ENCODE measurements around the gene WDPCP. TPM values are rescaled to one million over a fixed set of nuclear protein-coding genes. Genes with fewer than 3 reads are reported as not detected.
"Not testable (repeated sequence)": the region's sequence is repeated elsewhere in the genome, so short reads cannot be mapped to it uniquely, and the experiment has no call there.

Gene WDPCP
- total and polyA plus RNA-seq, 5 donors, result 3.8 to 17.3 (median 14.0) TPM

DNA sequence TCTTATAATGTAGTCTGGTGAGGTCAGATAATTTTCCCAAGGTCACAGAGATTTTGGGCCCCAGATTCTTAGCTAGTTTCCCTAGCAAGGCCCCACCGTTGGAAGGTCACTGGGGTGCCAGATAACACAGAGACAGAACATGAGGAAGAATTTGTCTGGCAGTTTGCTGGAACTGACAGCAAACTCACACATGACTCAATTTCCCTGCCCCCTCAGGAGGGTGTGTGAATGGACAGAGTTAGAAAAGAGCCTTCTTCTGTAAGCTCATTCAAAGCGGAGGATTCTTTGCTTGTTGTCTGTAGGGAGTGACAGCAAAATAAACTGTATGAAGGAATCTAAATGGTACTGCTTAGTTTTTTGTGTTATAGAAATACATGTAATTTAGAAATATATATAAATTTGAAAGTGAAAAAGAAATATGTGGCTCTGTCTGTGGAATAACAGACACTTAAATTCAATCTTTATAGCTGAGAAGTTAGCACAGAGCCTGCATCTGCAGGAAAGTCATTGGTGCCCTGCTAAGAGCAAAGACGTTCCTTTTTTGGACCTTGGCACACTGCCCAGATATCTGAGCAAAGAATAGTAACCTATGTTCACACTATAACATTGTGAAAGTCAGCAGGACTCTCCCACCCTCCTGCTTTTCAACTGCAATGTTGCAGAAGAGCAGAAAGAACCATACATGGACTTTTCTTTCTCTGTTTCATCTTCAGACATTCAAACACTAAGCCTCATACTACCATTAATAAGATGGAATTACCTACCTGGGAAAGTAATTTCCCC lies 2.5 kb upstream of the WDPCP start:
- DNase-seq (no peak), ATAC-seq (peak in 1 of 2 donors; percentile 28)
- 32% methylated on average over 3 of the region's 3 CpGs for WGBS
- Histone ChIP-seq H3K9me3 (ENCODE audit: control insufficient read depth, low read length) (no peaks in the 10 kb centered on the region), H3K27ac (ENCODE audit: low read length) (peak overlapping the region; percentile 89), H3K4me1 (ENCODE audit: control insufficient read depth, insufficient read depth, low read length) (peaks cover 2% of the 10 kb centered on the region), H3K4me3 (ENCODE audit: low read length) (peak overlapping the region; percentile 98), H3K27me3 (ENCODE audit: control insufficient read depth, insufficient read depth) (no peaks in the 10 kb centered on the region)
- intact Hi-C loops (cut with DNase I), result no loop called here

DNA sequence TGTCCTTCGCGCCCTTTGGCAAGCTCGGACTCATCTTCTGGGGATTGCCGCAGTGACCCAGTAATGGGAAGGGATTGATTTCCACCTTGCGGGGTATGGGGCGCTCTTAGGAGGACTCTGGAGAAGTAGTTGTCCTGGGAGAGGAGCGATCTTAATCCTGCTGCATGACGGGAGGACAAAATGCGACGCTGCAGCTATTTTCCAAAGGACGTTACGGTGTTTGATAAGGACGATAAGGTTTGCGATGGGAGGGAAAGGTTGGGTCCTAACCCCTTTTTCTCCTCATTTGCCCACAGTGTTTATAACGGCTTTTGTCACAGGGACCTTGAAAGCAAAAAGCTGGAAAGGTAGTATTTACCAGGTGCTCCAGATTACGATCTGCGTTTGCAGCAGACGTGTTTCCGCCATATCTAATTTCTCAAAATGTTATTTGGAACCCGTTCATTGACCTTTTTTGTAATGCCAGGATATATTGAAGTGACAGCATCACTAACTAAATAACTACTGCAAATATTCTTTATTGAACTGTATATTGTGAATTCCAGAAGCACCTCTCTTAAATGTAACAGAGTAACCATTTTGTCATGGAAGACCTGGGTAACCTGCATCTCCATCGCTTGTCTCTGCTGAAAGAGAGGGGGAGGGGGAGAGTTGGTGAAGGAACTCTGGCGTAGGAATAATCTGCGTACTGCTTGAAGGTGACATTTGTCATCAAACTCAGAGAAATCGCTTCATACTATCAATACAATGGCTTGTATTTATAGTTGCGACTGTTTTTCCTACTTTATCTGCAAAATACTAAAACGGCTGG lies 1.1 kb upstream of the WDPCP start:
- ATAC-seq (peak; percentile 18 to 21), DNase-seq (no peak)
- Histone ChIP-seq H3K4me1 (ENCODE audit: control insufficient read depth, insufficient read depth, low read length) (peaks cover 2% of the 10 kb centered on the region), H3K27ac (ENCODE audit: low read length) (peak overlapping the region; percentile 96), H3K27me3 (ENCODE audit: control insufficient read depth, insufficient read depth) (no peaks in the 10 kb centered on the region), H3K9me3 (ENCODE audit: control insufficient read depth, low read length) (no peaks in the 10 kb centered on the region), H3K4me3 (ENCODE audit: low read length) (peak overlapping the region; percentile 98)
- WGBS, result 4% methylated on average over 26 of the region's 26 CpGs
- intact Hi-C loops (cut with DNase I), result no loop called here

DNA sequence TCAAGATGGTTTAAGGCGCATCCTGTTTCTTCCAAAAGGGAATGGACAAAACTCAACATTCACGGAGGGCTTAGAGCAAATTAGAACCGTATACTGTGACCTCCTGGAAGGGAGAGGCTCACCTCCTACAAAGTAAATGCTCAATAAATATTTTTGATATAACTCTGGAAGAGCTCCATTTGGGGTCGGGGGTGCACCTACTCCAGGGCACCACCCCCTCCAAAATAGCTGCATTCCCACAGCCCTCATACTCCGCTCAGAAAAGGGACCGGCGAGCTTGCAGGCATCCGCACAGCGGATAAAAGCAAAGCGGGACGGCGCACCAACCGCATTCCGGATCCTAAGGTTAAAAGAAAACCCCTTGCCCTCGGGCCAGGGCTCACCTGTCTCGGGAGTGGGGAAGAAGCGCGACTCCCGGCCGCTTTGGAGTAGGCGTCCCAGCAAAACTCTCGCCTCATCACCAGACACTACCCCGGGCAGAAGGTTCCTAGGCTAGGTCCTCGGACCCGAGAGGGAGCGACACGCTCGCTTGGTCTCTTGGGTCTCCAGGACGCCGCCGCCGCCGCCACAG lies 378 bp downstream of the WDPCP start:
- peaks cover 2% of the 10 kb centered on the region for H3K4me1 ChIP-seq (ENCODE audit: control insufficient read depth, insufficient read depth, low read length)
- under 1% methylated on average over 33 of the region's 33 CpGs for WGBS
- H3K27ac ChIP-seq (ENCODE audit: low read length), result peak overlapping the region; percentile 78
- peak overlapping the region; percentile 98 for H3K4me3 ChIP-seq (ENCODE audit: low read length)
- intact Hi-C loops (cut with DNase I), result no loop called here
- ATAC-seq (no peak), DNase-seq (no peak)
- no peaks in the 10 kb centered on the region for H3K27me3 ChIP-seq (ENCODE audit: control insufficient read depth, insufficient read depth)
- no peaks in the 10 kb centered on the region for H3K9me3 ChIP-seq (ENCODE audit: control insufficient read depth, low read length)

DNA sequence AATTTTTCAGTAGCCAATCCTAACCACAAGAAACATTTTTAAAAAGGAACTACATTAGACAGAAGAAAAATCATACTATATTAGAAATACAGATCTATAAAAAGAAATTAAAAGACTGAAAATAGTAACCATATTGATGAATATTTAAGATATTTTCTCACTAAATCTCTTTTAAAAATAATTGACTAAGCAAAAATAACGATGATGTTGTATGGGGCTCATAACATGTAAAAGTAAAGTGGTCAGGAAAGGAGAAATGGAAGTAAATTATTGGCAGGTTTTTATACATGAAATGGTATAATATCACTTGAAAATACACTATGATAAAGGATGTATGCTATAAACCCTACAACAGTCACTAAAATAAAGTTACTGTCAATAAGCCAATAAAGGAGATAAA lies 5.4 kb downstream of the WDPCP start:
- no peaks in the 10 kb centered on the region for H3K27me3 ChIP-seq (ENCODE audit: control insufficient read depth, insufficient read depth)
- ATAC-seq, result no peak
- H3K27ac ChIP-seq (ENCODE audit: low read length), result no peak overlapping the region
- no peak overlapping the region for H3K4me3 ChIP-seq (ENCODE audit: low read length)
- H3K4me1 ChIP-seq (ENCODE audit: control insufficient read depth, insufficient read depth, low read length), result no peaks in the 10 kb centered on the region
- H3K9me3 ChIP-seq (ENCODE audit: control insufficient read depth, low read length), result no peaks in the 10 kb centered on the region
- intact Hi-C loops (cut with DNase I), result no loop called here
- WGBS, result 92% methylated on average over 1 of the region's 1 CpG
- no peak for DNase-seq

DNA sequence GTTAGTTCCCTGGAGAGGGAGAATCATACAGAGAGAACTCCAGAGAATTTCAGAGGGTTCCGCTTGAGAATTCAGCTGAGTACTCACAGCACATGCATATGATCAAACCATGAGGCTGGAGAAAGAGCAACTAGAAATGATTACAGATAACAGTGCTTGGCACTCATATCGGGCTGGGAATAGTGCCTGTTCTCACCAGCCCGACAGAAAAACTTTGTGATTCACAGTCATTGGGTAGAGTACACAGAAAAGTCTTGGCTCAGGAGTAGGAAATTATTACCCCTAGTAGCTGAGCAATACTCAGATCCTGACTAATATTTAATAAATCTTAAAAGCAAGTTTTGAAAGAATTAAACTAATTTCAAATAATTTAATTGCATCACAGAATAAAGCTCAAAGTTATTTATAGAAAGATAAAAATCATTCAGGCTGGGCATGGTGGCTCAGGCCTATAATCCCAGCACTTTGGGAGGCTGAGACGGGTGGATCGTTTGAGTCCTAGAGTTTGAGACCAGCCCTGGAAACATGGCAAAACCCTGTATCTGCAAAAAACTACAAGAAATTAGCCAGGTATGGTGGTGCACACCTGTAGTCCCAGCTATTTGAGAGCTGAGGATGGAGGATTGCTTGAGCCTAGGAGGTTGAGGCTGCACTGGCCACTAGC lies 6.8 kb downstream of the WDPCP start:
- intact Hi-C loops (cut with DNase I), result no loop called here
- H3K27me3 ChIP-seq (ENCODE audit: control insufficient read depth, insufficient read depth), result no peaks in the 10 kb centered on the region
- WGBS, result 52% methylated on average over 5 of the region's 5 CpGs
- peak; percentile 92 to 94 for ATAC-seq
- peaks cover 1% of the 10 kb centered on the region for H3K4me1 ChIP-seq (ENCODE audit: control insufficient read depth, insufficient read depth, low read length)
- H3K27ac ChIP-seq (ENCODE audit: low read length), result peak overlapping the region; percentile 91
- no peak overlapping the region for H3K4me3 ChIP-seq (ENCODE audit: low read length)
- H3K9me3 ChIP-seq (ENCODE audit: control insufficient read depth, low read length), result no peaks in the 10 kb centered on the region
- peak; percentile 38 to 69 (median 54) for DNase-seq

DNA sequence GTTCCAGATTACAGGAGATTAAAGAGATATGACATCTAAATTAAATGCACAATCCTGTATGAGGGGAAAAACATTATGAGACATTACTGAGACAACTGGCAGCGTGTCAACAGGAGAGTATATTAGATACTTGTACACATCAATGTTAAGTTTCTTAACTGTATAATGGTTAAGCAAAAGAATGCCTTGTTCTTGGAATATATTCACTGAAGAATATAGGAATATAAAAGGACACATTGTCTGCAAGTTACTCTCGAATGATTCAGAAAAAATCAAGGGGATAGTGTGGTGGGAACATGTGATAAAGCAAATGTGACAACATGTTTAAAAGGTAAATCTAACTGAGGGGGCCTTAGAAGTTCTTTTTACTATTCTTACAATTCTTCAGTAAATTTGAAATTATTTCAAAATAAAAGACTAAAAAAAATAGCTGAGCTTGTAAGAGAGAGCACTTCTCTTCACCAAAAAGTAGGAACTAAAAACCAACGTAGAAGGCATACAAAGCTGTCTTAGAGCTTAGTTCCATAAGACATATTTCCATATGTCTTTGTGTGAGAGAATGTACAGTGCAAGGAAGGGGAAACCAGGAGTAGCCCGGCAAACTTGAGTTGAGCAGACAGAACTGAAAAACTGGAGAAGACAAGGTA lies 7.5 kb downstream of the WDPCP start:
- no peak overlapping the region for H3K4me3 ChIP-seq (ENCODE audit: low read length)
- ATAC-seq (no peak), DNase-seq (no peak)
- H3K9me3 ChIP-seq (ENCODE audit: control insufficient read depth, low read length), result no peaks in the 10 kb centered on the region
- H3K4me1 ChIP-seq (ENCODE audit: control insufficient read depth, insufficient read depth, low read length), result peaks cover 3% of the 10 kb centered on the region
- intact Hi-C loops (cut with DNase I), result no loop called here
- peak overlapping the region; percentile 56 for H3K27ac ChIP-seq (ENCODE audit: low read length)
- WGBS, result 53% methylated on average over 4 of the region's 4 CpGs
- no peaks in the 10 kb centered on the region for H3K27me3 ChIP-seq (ENCODE audit: control insufficient read depth, insufficient read depth)

DNA sequence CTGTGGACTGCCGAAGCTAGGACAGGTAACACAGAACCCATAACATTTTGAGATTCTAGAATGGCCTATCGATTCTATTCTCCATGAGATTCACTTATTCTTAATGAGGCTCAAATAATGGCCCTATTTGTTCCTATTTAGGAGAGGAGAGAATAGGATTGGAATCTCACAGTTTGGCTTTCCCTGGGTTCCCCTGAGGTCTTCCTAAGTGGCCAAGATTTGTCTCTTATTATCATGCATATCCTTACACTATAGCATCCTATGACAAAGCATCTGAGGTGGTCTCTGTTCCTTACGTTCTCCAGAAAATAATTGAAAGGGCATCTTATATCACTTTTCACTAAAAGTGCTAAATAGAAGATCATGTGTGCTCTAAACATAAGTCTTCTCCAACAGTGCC lies 9.5 kb downstream of the WDPCP start:
- Histone ChIP-seq H3K4me1 (ENCODE audit: control insufficient read depth, insufficient read depth, low read length) (peaks cover 3% of the 10 kb centered on the region), H3K27ac (ENCODE audit: low read length) (no peak overlapping the region), H3K4me3 (ENCODE audit: low read length) (no peak overlapping the region), H3K9me3 (ENCODE audit: control insufficient read depth, low read length) (no peaks in the 10 kb centered on the region), H3K27me3 (ENCODE audit: control insufficient read depth, insufficient read depth) (no peaks in the 10 kb centered on the region)
- no peak for ATAC-seq
- DNase-seq, result no peak
- 97% methylated on average over 3 of the region's 3 CpGs for WGBS
- intact Hi-C loops (cut with DNase I), result no loop called here

DNA sequence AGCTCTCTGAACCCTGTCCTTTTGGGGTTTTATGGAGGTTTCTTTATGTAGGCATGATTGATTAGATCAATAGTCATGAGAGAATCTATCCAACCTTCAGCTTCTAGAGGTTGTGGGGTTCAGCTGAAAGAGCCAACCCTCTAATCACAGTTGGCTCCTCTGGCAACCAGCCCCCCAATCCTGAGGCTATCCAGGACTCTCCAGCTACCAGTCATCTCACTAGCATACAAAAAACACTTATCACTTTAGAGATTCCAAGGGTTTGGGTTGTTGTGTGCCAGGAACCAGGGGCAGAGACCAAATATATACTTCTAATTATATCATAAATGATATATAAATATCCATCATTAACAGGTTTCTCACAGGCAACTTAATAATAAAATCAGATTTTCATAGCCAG lies 11.7 kb downstream of the WDPCP start:
- no peak overlapping the region for H3K27ac ChIP-seq (ENCODE audit: low read length)
- intact Hi-C loops (cut with DNase I), result no loop called here

DNA sequence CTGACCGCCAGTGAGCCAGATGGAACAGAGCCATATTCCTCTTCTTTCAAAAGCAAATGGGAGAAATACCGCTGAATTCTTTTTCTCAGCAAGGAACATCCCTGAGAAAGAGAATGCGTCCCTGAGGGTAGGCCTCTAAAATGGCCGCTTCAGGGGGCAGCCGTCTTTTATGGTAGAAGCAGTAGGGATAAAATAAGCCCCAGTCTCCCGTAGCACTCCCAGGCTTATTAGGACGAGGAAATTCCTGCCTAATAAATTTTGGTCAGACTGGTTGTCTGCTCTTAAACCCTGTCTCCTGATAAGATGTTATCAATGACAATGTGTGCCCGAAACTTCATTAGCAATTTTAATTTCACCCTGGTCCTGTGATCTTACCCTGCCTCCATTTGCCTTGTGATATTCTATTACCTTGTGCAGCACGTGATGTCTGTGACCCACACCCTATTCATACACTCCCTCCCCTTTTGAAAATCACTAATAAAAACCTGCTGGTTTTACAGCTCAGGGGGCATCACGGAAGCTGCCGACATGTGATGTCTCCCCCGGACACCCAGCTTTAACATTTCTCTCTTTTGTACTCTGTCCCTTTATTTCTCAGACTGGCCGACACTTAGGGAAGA lies 14.4 kb downstream of the WDPCP start:
- H3K27me3 ChIP-seq (ENCODE audit: control insufficient read depth, insufficient read depth); ATAC-seq; H3K4me1 ChIP-seq (ENCODE audit: control insufficient read depth, insufficient read depth, low read length); intact Hi-C loops (cut with DNase I); H3K9me3 ChIP-seq (ENCODE audit: control insufficient read depth, low read length); DNase-seq; H3K4me3 ChIP-seq (ENCODE audit: low read length); H3K27ac ChIP-seq (ENCODE audit: low read length): not testable (repeated sequence)
- WGBS, result 97% methylated on average over 13 of the region's 13 CpGs

More for the DNA sequence above, 11.7 kb downstream of the WDPCP start:
- peaks cover 3% of the 10 kb centered on the region for H3K4me1 ChIP-seq (ENCODE audit: control insufficient read depth, insufficient read depth, low read length)
- ATAC-seq, result no peak
- H3K4me3 ChIP-seq (ENCODE audit: low read length), result no peak overlapping the region
- no peak for DNase-seq
- no peaks in the 10 kb centered on the region for H3K9me3 ChIP-seq (ENCODE audit: control insufficient read depth, low read length)
- no peaks in the 10 kb centered on the region for H3K27me3 ChIP-seq (ENCODE audit: control insufficient read depth, insufficient read depth)

DNA sequence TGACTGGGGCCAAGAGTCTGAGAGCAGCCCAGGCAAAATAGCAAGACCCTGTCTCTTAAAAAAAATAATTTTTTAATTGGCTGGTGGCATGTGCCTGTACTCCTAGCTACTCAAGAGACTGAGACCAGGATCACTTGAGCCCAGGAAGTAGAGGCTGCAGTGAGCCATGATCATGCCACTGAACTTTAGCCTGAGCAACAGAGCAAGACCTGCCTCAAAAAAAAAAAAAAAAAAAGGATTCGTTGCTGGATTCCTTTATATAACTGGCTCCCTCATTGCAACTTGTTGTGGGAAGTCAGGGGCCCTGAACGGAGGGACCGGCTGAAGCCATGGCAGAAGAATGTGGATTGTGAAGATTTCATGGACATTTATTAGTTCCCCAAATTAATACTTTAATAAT lies 15.3 kb downstream of the WDPCP start:
- 94% methylated on average over 3 of the region's 3 CpGs for WGBS
- intact Hi-C loops (cut with DNase I); H3K4me1 ChIP-seq (ENCODE audit: control insufficient read depth, insufficient read depth, low read length); H3K27ac ChIP-seq (ENCODE audit: low read length); ATAC-seq; H3K27me3 ChIP-seq (ENCODE audit: control insufficient read depth, insufficient read depth); H3K4me3 ChIP-seq (ENCODE audit: low read length); H3K9me3 ChIP-seq (ENCODE audit: control insufficient read depth, low read length); DNase-seq: not testable (repeated sequence)
